HG02885 (cell line): Measurements from ENCODE around the gene OR51I1.

Experiments used
- ATAC-seq: cut with Tn5 transposase; IDR thresholded peaks from one replicate; pipeline ENCODE4 v1.9.1; 2021; ENCODE audit warnings: mild to moderate bottlenecking; ENCODE audit not compliant: unreplicated experiment, poor library complexity

Gene OR51I1, protein sequence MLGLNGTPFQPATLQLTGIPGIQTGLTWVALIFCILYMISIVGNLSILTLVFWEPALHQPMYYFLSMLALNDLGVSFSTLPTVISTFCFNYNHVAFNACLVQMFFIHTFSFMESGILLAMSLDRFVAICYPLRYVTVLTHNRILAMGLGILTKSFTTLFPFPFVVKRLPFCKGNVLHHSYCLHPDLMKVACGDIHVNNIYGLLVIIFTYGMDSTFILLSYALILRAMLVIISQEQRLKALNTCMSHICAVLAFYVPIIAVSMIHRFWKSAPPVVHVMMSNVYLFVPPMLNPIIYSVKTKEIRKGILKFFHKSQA

GRCh38 chr11:5441414-5441813 is at the start of gene OR51I1:
Gene OR51I1 (minus strand): TSS chr11:5441514. CDS start chr11:5441514, 0 bp downstream.
- no peak for ATAC-seq

GRCh38 chr11:5489576-5490357 is 48.5 kb upstream of the OR51I1 start:
- no peak for ATAC-seq

DNA sequence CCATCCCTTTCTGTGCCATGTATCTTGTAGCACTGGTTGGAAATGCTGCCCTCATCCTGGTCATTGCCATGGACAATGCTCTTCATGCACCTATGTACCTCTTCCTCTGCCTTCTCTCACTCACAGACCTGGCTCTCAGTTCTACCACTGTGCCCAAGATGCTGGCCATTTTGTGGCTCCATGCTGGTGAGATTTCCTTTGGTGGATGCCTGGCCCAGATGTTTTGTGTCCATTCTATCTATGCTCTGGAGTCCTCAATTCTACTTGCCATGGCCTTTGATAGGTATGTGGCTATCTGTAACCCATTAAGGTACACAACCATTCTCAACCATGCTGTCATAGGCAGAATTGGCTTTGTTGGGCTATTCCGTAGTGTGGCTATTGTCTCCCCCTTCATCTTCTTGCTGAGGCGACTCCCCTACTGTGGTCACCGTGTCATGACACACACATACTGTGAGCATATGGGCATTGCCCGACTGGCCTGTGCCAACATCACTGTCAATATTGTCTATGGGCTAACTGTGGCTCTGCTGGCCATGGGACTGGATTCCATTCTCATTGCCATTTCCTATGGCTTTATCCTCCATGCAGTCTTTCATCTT is 47.6 kb upstream of the OR51I1 start:
- no peak for ATAC-seq

DNA sequence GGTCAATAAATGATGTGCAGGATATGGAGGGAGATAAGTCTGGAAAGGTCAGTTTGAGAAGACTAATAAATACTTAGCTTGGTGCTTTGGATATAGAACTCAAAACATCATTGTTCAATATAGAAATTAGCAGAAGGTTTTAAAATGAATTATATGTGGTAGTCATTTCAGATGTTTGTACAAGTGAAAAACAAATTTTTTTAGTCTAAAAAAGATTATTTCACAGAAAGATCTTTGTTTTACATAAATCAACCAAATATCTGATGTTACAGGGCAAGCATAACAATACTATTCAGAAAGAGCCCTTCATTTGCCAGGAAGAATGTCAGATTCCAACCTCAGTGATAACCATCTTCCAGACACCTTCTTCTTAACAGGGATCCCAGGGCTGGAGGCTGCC is 47.1 kb upstream of the OR51I1 start, which contains the start of gene OR52D1:
OR52D1 (plus strand) TSS at position 301 of the 400 bp plus-strand sequence; CDS start at position 323, 22 bp downstream.
- no peak for ATAC-seq

DNA sequence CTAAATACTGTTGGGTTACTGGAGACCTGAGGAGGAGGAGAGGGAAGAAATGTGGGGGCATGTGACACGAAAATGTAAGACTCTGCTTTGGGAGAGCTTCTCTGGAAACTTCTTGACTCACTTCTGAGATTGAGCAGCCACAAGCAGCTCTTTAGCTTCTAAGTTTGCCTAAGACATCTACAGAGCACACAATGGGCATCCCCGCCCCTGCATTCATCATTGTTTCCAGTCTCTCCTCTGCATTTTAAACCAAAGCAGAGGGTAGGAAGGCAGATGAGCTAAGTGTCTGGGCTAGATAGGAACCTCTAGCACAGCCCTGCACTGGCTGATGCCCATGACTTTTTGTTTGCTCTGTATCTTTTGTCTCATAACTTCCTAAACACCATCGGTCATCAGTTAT is 45.1 kb upstream of the OR51I1 start:
- no peak for ATAC-seq

DNA sequence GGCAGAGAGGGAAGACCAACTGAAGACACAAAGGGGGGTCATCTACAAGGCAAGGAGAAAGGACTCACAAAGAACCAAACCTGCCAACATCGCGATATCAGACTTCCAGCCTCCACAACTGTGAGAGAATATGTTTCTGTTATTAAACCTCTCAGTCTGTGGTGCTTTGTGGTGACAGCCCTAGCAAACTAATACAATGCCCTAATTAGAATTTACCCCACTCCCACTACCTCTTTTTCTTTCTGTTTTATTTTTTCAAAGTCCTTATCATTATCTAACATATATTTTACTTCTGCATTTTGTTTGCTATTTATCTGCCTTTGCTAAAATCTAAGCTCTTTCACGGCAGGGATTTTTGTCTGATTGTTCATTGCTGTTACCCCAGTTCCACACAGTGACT is 44.7 kb upstream of the OR51I1 start:
- ATAC-seq = no peak

- ATAC-seq = peak; percentile 94
These were observed 35.0 kb upstream of the OR51I1 start for GRCh38 chr11:5476186-5476819.

DNA sequence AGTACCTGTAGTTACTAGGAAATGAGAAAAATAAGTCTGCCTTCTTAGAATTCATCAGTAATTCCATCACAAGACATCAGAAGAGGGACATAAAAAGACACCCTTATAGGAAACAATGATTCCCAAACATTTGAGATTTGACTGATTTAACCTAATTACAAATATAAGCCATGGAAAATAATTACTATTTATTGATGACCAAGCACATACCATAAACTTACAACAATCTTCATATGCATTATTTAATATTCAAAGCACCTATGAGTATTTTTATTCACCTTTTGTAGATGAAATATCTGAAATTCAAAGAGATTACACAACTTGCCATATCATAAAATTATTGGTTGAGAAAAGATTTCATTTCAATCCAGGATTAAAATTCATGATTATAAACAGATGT is 32.6 kb upstream of the OR51I1 start:
- ATAC-seq = no peak

GRCh38 chr11:5467527-5467926 is 26.2 kb upstream of the OR51I1 start:
- no peak for ATAC-seq

DNA sequence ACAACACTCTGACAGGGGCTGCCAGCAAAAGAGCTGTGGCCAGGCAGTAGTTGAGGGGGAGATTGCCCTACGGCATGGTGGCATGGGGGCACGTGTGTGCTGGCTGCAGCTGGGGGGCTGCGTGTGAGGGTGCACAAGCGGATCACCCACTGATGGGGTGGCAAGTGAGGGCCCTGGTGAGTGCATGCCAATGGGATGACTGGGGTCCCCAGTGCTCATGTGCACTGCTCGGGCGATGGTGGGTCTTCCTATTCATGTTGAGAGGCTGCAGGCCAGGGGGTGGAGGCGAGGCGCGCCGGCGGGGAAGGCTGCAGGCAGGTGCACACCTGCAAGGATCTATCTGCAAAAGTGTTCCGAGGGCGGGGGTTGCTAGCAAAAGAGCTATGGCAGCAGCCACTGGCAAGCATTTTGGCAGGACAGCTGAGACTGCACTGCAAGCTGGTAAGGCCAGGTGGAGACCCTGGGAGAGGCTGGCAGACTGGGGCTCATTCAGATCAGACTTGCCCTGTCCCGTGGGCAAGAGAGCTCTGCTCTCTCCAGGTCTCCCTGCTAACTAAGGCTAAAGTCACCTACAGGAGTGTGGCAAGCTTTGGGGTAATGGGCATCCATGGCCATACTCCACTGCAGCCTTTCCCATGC is 19.8 kb upstream of the OR51I1 start:
- ATAC-seq = no peak

DNA sequence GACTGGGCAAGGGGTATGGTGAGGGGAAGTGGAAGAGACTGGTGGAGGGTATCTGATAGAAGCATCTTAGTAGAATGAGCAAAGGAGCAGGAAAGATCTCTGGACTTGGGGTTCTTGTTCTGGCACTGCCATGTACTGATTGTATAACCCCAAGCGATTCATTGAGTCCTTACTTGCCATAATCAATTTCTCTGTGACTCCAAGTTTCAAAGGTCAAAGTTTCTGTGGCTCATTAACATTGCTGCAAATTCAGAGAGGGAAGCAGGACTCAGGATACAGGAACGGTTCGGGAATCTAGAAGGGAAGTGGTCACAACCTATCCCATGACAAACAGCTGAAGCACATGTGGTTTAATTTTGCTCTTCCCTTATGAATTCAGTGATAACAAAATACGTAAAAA is 8.1 kb upstream of the OR51I1 start:
- ATAC-seq = no peak

DNA sequence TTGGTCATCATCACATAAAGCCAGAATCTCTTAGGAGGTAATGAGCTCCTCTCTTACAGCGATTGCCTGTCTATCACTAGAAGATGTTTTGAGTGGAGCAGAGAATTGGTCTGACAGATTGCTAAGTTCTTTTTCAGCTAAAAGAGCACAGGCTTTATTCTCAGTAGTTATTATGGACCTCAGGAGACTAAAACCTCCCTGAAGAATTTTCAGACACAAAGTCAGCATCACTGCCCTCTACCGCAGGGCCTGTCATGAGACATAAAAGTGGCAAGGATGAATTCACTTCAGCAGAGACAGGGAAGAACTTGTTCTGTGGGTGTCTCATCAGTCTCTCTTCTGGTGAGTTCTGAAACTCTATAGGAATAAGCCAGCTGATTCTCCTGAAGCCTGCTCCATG is 7.7 kb upstream of the OR51I1 start, which contains the start of gene OR51I2:
OR51I2 (plus strand) TSS at position 301 of the 400 bp plus-strand sequence. CDS start 4,166 bp downstream, outside the sequence.
- ATAC-seq = no peak

DNA sequence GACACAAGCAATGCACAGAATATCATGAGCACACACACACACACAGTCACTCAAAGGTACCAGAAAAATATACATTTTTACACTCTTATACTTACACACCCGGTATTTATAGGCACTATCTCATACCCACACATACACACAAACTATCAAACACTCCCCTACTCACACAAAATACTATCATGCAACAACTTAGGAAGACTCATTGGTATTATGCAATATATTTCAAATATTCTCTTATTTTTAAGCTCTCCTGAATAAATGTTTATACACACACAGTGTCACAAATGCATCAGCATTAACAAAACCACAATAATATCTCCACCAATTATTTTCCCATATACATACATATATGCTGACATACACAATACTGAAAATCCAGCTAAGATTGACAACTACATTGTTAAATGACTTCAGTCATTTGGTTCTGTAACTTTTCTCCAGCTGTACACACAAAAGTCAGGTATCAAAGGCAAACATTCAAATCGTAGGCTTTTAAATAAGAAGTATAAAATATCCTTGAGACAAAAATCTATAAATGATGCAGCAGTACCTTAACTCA is 2.6 kb upstream of the OR51I1 start:
- ATAC-seq = no peak

GRCh38 chr11:5423131-5423530 is 18.2 kb downstream of the OR51I1 start:
- ATAC-seq = no peak

GRCh38 chr11:5421811-5422210 is 19.5 kb downstream of the OR51I1 start, which contains the start of gene OR51Q1:
Gene OR51Q1 (plus strand): TSS chr11:5422111. CDS start chr11:5422201, 90 bp downstream.
- ATAC-seq = no peak

GRCh38 chr11:5420993-5421392 is 20.3 kb downstream of the OR51I1 start:
- no peak for ATAC-seq

DNA sequence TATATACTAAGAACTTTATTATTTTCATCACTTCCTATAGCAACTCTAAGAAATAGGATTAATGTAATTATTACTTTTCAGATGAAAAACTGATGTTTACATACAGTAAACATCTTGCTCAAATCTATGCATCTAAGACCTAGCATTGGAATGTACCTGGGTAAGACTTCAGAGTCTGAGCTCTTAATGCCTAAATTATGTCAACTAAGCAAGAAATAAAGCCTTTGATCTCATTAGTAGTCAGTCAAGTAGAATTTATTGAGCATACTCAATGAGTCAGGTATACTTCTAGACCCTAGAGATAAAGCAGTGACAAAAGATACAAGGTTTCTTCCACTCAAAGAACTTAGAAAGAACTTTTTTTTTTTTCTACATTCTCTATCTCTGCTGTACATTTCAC is 36.1 kb downstream of the OR51I1 start:
- ATAC-seq = no peak

- no peak for ATAC-seq
These were observed 42.4 kb downstream of the OR51I1 start for GRCh38 chr11:5398936-5399335.

DNA sequence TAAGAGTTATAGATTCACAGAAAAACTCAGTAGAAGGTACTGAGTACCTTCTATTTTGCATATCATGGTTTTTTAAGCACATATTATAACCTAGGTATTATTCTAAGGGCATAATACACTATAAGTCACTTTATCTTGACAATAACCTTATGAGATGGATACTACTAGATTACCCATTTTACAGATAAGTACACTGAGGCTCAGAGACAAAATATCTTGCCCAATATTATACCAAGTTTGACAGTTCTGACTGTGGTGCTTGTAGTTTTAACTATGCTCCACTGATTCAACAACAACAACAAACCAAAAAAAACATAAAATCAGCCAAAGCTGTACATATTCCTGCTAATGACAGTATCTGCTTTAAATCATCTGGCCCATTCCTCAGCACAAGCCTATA is 47.2 kb downstream of the OR51I1 start:
- no peak for ATAC-seq
